CD14-positive monocyte (primary cell): ENCODE data around the gene HOXB3. TPM values are rescaled to one million over a fixed set of nuclear protein-coding genes. Genes with fewer than 3 reads are reported as not detected.

Experiments used
- DNase-seq, 3 donors: peaks; one replicate each; pipeline ENCODE4 v3.0.0-alpha.2; 2011 to 2022
- H2AFZ ChIP-seq: 2 replicates; pipeline ENCODE4 v1.6.0; 2012; ENCODE audit warnings: mild to moderate bottlenecking, low read depth, low read length, inconsistent platforms; ENCODE audit not compliant: insufficient read depth, poor library complexity, severe bottlenecking
- H3K27ac ChIP-seq, 2 donors: 1 replicate in 1 of 2; 2 replicates in 1 of 2; pipeline ENCODE4 v1.5.1; 2012 to 2013; ENCODE audit warnings: low read length in 2 of 2, control low read depth in 1 of 2, inconsistent platforms in 1 of 2, low read depth in 1 of 2, mild to moderate bottlenecking in 1 of 2
- H3K27me3 ChIP-seq, 2 donors: one replicate each; pipeline versions ENCODE4 v1.6.0 to v1.6.1; 2011 to 2013; ENCODE audit warnings: low read length in 2 of 2; ENCODE audit not compliant: control insufficient read depth in 2 of 2, insufficient read depth in 2 of 2
- H3K36me3 ChIP-seq, 2 donors: replicated peaks in 1 of 2; 1 replicate in 1 of 2; 2 replicates in 1 of 2; pipeline versions ENCODE4 v1.5.1 to v1.6.1; 2012 to 2013; ENCODE audit warnings: low read length in 2 of 2, control low read depth in 1 of 2, inconsistent platforms in 1 of 2, mild to moderate bottlenecking in 1 of 2; ENCODE audit not compliant: insufficient read depth in 2 of 2, control insufficient read depth in 1 of 2
- H3K4me1 ChIP-seq, 2 donors: 1 replicate in 1 of 2; 2 replicates in 1 of 2; pipeline versions ENCODE4 v1.5.1 to v1.6.1; 2012 to 2013; ENCODE audit warnings: low read length in 2 of 2, control low read depth in 1 of 2, inconsistent platforms in 1 of 2, mild to moderate bottlenecking in 1 of 2, moderate library complexity in 1 of 2; ENCODE audit not compliant: insufficient read depth in 2 of 2, control insufficient read depth in 1 of 2
- H3K4me2 ChIP-seq: replicated peaks from 2 replicates; pipeline ENCODE3; 2012; ENCODE audit warnings: low read length, moderate library complexity, mild to moderate bottlenecking; ENCODE audit not compliant: poor library complexity, severe bottlenecking; ENCODE audit errors: extremely low read depth
- H3K4me3 ChIP-seq, 3 experiments: fragments of 200-600 bp in 1 of 3; sonication (generic) in 1 of 3; replicated peaks in 1 of 3; 1 replicate in 2 of 3; 2 replicates in 1 of 3; pipeline ENCODE4 v1.5.1; 2011 to 2013; ENCODE audit warnings: low read length in 3 of 3, mild to moderate bottlenecking in 3 of 3, control low read depth in 2 of 3, low read depth in 2 of 3, inconsistent platforms in 1 of 3, moderate library complexity in 1 of 3
- H3K79me2 ChIP-seq: 2 replicates; pipeline ENCODE4 v1.6.0; 2012; ENCODE audit warnings: mild to moderate bottlenecking, control low read depth, inconsistent platforms, low read length, moderate library complexity; ENCODE audit not compliant: insufficient read depth
- H3K9ac ChIP-seq: 2 replicates; pipeline ENCODE4 v1.6.0; 2017; ENCODE audit warnings: low read length, mild to moderate bottlenecking; ENCODE audit not compliant: insufficient read depth, poor library complexity, severe bottlenecking
- H3K9me3 ChIP-seq, 2 donors: replicated peaks in 1 of 2; 1 replicate in 1 of 2; 2 replicates in 1 of 2; pipeline versions ENCODE4 v1.5.1 to v1.6.1; 2012 to 2013; ENCODE audit warnings: low read length in 2 of 2, control low read depth in 1 of 2; ENCODE audit not compliant: control insufficient read depth in 1 of 2, insufficient read depth in 1 of 2
- H4K20me1 ChIP-seq: 2 replicates; pipeline ENCODE4 v1.6.0; 2012; ENCODE audit warnings: mild to moderate bottlenecking, low read length, control low read depth, moderate library complexity; ENCODE audit not compliant: insufficient read depth
- H3K27ac Mint-ChIP-seq, 7 donors: one replicate each; pipeline ENCODE4 v1.8.0; 2020; ENCODE audit warnings: mild to moderate bottlenecking in 7 of 7, mixed read lengths in 7 of 7, moderate library complexity in 6 of 7, inconsistent platforms in 2 of 7
- H3K27me3 Mint-ChIP-seq, 3 donors: one replicate each; pipeline ENCODE4 v1.8.0; 2021 to 2022; ENCODE audit warnings: low read depth in 3 of 3, mild to moderate bottlenecking in 3 of 3, mixed read lengths in 3 of 3, moderate library complexity in 3 of 3, inconsistent platforms in 1 of 3
- H3K36me3 Mint-ChIP-seq, 2 donors: one replicate each; pipeline ENCODE4 v1.8.0; 2020; ENCODE audit warnings: mixed read lengths in 2 of 2, inconsistent platforms in 1 of 2, mild to moderate bottlenecking in 1 of 2
- H3K4me1 Mint-ChIP-seq: one replicate; pipeline ENCODE4 v1.8.0; 2020; ENCODE audit warnings: mild to moderate bottlenecking, mixed read lengths
- H3K4me3 Mint-ChIP-seq, 2 donors: one replicate each; pipeline ENCODE4 v1.8.0; 2020; ENCODE audit warnings: mild to moderate bottlenecking in 2 of 2, mixed read lengths in 2 of 2, moderate library complexity in 1 of 2
- H3K9me3 Mint-ChIP-seq, 7 donors: one replicate each; pipeline ENCODE4 v1.8.0; 2020 to 2022; ENCODE audit warnings: mixed read lengths in 7 of 7, mild to moderate bottlenecking in 6 of 7, moderate library complexity in 6 of 7, inconsistent platforms in 2 of 7
- WGBS: methylation state at CpG from one replicate; pipeline ENCODE4 v1.1.5; 2013; ENCODE audit warnings: missing lambda C conversion rate; ENCODE audit not compliant: insufficient coverage; 5-methylcytosine and 5-hydroxymethylcytosine counted together
- intact Hi-C, 2 donors: fragments of 100-400 bp; cut with micrococcal nuclease; formaldehyde crosslinking; loops; one replicate each; pipeline versions ENCODE4 v1.15.0 to v1.15.1; 2023
- polyA plus RNA-seq, 3 donors: library from polyadenylated mRNA; depleted of rRNA in 1 of 3; unstranded in 2 of 3; stranded (reverse) in 1 of 3; fragments of 300-500 nt in 2 of 3; fragments of >200 nt in 1 of 3; fragmentation: Illumina TruSeq in 2 of 3; gene quantifications; 1 replicate in 2 of 3; 2 replicates in 1 of 3; pipeline ENCODE4 v1.2.3, GENCODE V29; 2012 to 2021
- TF ChIP-seq, protein P1 (sequence below): fragments of 200-600 bp; IDR thresholded peaks from one replicate; pipeline ENCODE4 v1.8.0; 2022; ENCODE audit warnings: antibody characterized with exemption, mild to moderate bottlenecking

HOXB3 gene
- polyA plus RNA-seq, 3 donors: 0.56 TPM; not detected in 2

DNA sequence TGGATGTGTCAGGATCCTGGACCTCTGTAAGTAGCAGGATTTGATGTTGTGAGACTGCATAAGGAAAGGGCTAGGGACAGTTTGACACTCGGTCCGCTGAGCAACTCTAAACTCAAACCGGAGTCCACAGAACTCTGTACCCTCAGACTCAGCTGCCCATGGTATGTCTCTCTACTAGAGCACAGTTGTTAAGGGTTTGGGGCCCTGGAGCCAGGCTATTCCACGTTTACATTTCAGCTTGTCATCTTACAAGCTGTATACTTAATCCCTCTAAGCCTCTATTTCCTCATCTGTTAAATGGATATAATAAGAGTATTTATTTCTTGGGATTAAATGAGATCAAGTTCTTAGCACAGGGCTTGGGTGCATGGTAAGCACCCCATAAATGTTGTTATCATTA lies 87.1 kb downstream of the HOXB3 start:
- H3K4me2 ChIP-seq: no peak overlapping the region
- WGBS: 100% methylated on average over 3 of the region's 4 CpGs
- H3K36me3 ChIP-seq: no peaks in the 10 kb centered on the region
- Mint-ChIP-seq H3K36me3 (no peaks in the 10 kb centered on the region), H3K4me3 (no peak overlapping the region), H3K27ac (no peak overlapping the region), H3K9me3 (peaks cover 0 to 2% (median 0%) of the 10 kb centered on the region in 7 donors), H3K27me3 (peaks cover 10 to 30% (median 18%) of the 10 kb centered on the region in 3 donors), H3K4me1 (peaks cover 3% of the 10 kb centered on the region)
- H3K27ac ChIP-seq: no peak overlapping the region
- H3K4me1 ChIP-seq: no peaks in the 10 kb centered on the region
- DNase-seq: no peak
- H2AFZ ChIP-seq: no peak overlapping the region
- peaks cover 8 to 14% of the 10 kb centered on the region in 2 donors for H3K27me3 ChIP-seq
- intact Hi-C loops: no loop called here
- no peak overlapping the region for H3K4me3 ChIP-seq
- no peaks in the 10 kb centered on the region for H3K9me3 ChIP-seq
- H3K79me2 ChIP-seq: no peaks in the 10 kb centered on the region
- H3K9ac ChIP-seq: no peak overlapping the region
- H4K20me1 ChIP-seq: no peaks in the 10 kb centered on the region
- TF ChIP-seq, protein P1, sequence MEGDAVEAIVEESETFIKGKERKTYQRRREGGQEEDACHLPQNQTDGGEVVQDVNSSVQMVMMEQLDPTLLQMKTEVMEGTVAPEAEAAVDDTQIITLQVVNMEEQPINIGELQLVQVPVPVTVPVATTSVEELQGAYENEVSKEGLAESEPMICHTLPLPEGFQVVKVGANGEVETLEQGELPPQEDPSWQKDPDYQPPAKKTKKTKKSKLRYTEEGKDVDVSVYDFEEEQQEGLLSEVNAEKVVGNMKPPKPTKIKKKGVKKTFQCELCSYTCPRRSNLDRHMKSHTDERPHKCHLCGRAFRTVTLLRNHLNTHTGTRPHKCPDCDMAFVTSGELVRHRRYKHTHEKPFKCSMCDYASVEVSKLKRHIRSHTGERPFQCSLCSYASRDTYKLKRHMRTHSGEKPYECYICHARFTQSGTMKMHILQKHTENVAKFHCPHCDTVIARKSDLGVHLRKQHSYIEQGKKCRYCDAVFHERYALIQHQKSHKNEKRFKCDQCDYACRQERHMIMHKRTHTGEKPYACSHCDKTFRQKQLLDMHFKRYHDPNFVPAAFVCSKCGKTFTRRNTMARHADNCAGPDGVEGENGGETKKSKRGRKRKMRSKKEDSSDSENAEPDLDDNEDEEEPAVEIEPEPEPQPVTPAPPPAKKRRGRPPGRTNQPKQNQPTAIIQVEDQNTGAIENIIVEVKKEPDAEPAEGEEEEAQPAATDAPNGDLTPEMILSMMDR: no peak

DNA sequence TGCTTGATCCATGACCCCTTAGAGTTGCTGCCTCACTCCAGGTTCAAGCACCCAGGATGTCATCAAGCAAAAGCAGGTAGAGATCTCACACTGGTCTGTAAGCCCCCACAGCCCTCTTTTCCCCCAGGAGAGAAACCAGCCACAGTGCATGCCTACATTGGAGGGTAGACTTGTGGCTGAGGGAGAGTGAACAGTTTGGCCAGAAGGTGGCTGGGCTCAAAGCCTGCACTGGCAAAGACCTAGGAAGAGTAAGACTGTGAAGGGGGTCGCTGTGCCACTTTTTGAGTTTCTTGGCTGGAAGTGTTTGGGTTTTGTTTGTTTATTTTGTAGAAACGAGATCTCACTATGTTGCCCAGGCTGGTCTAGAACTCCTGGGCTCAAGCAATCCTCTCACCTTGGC lies 87.7 kb downstream of the HOXB3 start:
- intact Hi-C loops: no loop called here

More for the DNA sequence above, 87.7 kb downstream of the HOXB3 start:
- TF ChIP-seq, protein P1: no peak
- H3K36me3 Mint-ChIP-seq: no peaks in the 10 kb centered on the region
- no peak overlapping the region for H3K9ac ChIP-seq
- no peaks in the 10 kb centered on the region for H3K36me3 ChIP-seq
- H3K4me3 Mint-ChIP-seq: no peak overlapping the region
- peaks cover 11 to 16% of the 10 kb centered on the region in 2 donors for H3K27me3 ChIP-seq
- DNase-seq: no peak
- H2AFZ ChIP-seq: no peak overlapping the region
- H3K9me3 ChIP-seq: no peaks in the 10 kb centered on the region
- H3K4me1 ChIP-seq: no peaks in the 10 kb centered on the region
- WGBS: 100% methylated on average over 2 of the region's 2 CpGs
- no peak overlapping the region for H3K4me2 ChIP-seq
- H3K9me3 Mint-ChIP-seq: peaks cover 0 to 2% (median 0%) of the 10 kb centered on the region in 7 donors
- peaks cover 10 to 34% (median 22%) of the 10 kb centered on the region in 3 donors for H3K27me3 Mint-ChIP-seq
- no peak overlapping the region for H3K27ac ChIP-seq
- no peak overlapping the region for H3K4me3 ChIP-seq
- no peak overlapping the region for H3K27ac Mint-ChIP-seq
- H4K20me1 ChIP-seq: no peaks in the 10 kb centered on the region
- H3K79me2 ChIP-seq: no peaks in the 10 kb centered on the region
- peaks cover 3% of the 10 kb centered on the region for H3K4me1 Mint-ChIP-seq
